Upper lobe of left lung (tissue), 6 donors: ENCODE results near the gene OR8K1. TPM values are rescaled to one million over a fixed set of nuclear protein-coding genes. Genes with fewer than 3 reads are reported as not detected.

Source experiments
- ATAC-seq, 2 donors: fragments of 200-7000 bp; cut with Tn5 transposase; one replicate each; pipeline ENCODE4 v1.9.1; 2022; ENCODE audit warnings: mild to moderate bottlenecking in 2 of 2, moderate library complexity in 2 of 2; ENCODE audit not compliant: low FRiP score in 2 of 2
- DNase-seq, 2 donors: peaks; one replicate each; pipeline ENCODE4 v3.0.0-alpha.2; 2019 to 2020
- H3K27ac ChIP-seq, 4 donors: fragments of 200-600 bp; sonication (generic); one replicate each; pipeline ENCODE4 v1.5.1; 2016 to 2019
- H3K27me3 ChIP-seq, 4 donors: fragments of 200-600 bp; sonication (generic); one replicate each; pipeline ENCODE4 v1.5.1; 2017 to 2019
- H3K36me3 ChIP-seq, 4 donors: fragments of 200-600 bp; sonication (generic); one replicate each; pipeline ENCODE4 v1.5.1; 2016 to 2019
- H3K4me1 ChIP-seq, 4 donors: fragments of 200-600 bp; sonication (generic); one replicate each; pipeline ENCODE4 v1.5.1; 2018 to 2019
- H3K4me3 ChIP-seq, 4 donors: fragments of 200-600 bp; sonication (generic); one replicate each; pipeline ENCODE4 v1.5.1; 2017 to 2019; ENCODE audit warnings: mild to moderate bottlenecking in 2 of 4, moderate library complexity in 1 of 4
- H3K9me3 ChIP-seq, 4 donors: fragments of 200-600 bp; sonication (generic); one replicate each; pipeline ENCODE4 v1.5.1; 2018 to 2019
- CTCF ChIP-seq, 6 experiments: fragments of 450-650 bp in 4 of 6; fragments of 200-600 bp in 2 of 6; sonication (generic) in 2 of 6; IDR thresholded peaks; one replicate each; pipeline ENCODE4 v1.5.1; 2016 to 2019; ENCODE audit warnings: antibody characterized with exemption in 6 of 6
- EP300 ChIP-seq, 4 donors: sonication (generic); formaldehyde crosslinking; IDR thresholded peaks; one replicate each; pipeline ENCODE4 v1.5.1; 2017; ENCODE audit warnings: antibody characterized with exemption in 4 of 4, control low read depth in 2 of 4
- POLR2A ChIP-seq, 4 donors: fragments of 450-650 bp; IDR thresholded peaks; one replicate each; pipeline ENCODE4 v1.5.1; 2016 to 2017; ENCODE audit warnings: antibody characterized with exemption in 4 of 4, mild to moderate bottlenecking in 2 of 4
- POLR2AphosphoS5 ChIP-seq, 2 donors: sonication (generic); formaldehyde crosslinking; IDR thresholded peaks; one replicate each; pipeline ENCODE4 v1.5.1; 2017; ENCODE audit warnings: antibody characterized with exemption in 2 of 2
- WGBS, 2 donors: methylation state at CpG; one replicate each; pipeline ENCODE4 v1.1.5; 2017 to 2018; 5-methylcytosine and 5-hydroxymethylcytosine counted together
- total RNA-seq, 6 donors: library from RNA; depleted of rRNA in 4 of 6; stranded (reverse); fragments of >200 nt in 4 of 6; gene quantifications; one replicate each; pipeline versions ENCODE4 v1.1.0 to v1.2.1, GENCODE V29; 2016 to 2021
- donor health status: DM: no; HTN: no; CAD: no; lungs with moderate emphysema.
- donor health status: DM: no; HTN: yes; CAD: no; lungs with severe emphysema.

OR8K1 gene
- not detected for total RNA-seq

GRCh38 chr11:56345739-56346138 lies at the start of gene OR8K1:
OR8K1 (plus strand) TSS chr11:56346039; CDS start chr11:56346039, 0 bp downstream.
- ATAC-seq (no peak), DNase-seq (no peak)
- WGBS, 2 donors: 81 to 92% methylated on average over 1 of the region's 1 CpG
- Histone ChIP-seq H3K27me3 (no peaks in the 10 kb centered on the region), H3K36me3 (no peaks in the 10 kb centered on the region), H3K4me1 (no peaks in the 10 kb centered on the region), H3K27ac (no peak within 1 kb of the TSS), H3K9me3 (peaks cover 0 to 3% (median 0%) of the 10 kb centered on the region in 4 donors), H3K4me3 (no peak within 1 kb of the TSS)
- TF ChIP-seq POLR2AphosphoS5 (IDR thresholded peaks at IDR 0.05) (no peak), EP300 (IDR thresholded peaks at IDR 0.05) (no peak), CTCF (IDR thresholded peaks at IDR 0.05) (no peak), POLR2A (IDR thresholded peaks at IDR 0.05) (no peak)

GRCh38 chr11:56296898-56297297 lies 48.9 kb upstream of the OR8K1 start:
- Histone ChIP-seq H3K36me3 (no peaks in the 10 kb centered on the region), H3K4me3 (no peak overlapping the region), H3K27ac (no peak overlapping the region), H3K4me1 (no peaks in the 10 kb centered on the region), H3K9me3 (no peaks in the 10 kb centered on the region), H3K27me3 (no peaks in the 10 kb centered on the region)
- WGBS, 2 donors: 85 to 89% methylated on average over 4 of the region's 4 CpGs
- ATAC-seq (no peak), DNase-seq (no peak)
- TF ChIP-seq CTCF (IDR thresholded peaks at IDR 0.05) (no peak), POLR2A (IDR thresholded peaks at IDR 0.05) (no peak), EP300 (IDR thresholded peaks at IDR 0.05) (no peak), POLR2AphosphoS5 (IDR thresholded peaks at IDR 0.05) (no peak)

GRCh38 chr11:56307836-56308235 lies 38.0 kb upstream of the OR8K1 start:
- no peak overlapping the region for H3K4me3 ChIP-seq
- DNase-seq (no peak), ATAC-seq (peak in 1 of 2 donors; percentile 49)
- peaks cover 0 to 7% (median 0%) of the 10 kb centered on the region in 4 donors for H3K9me3 ChIP-seq
- no peak for TF ChIP-seq EP300 (IDR thresholded peaks at IDR 0.05)
- TF ChIP-seq CTCF (IDR thresholded peaks at IDR 0.05): no peak
- TF ChIP-seq POLR2AphosphoS5 (IDR thresholded peaks at IDR 0.05): no peak
- TF ChIP-seq POLR2A (IDR thresholded peaks at IDR 0.05): no peak
- WGBS, 2 donors: 91 to 93% methylated on average over 3 of the region's 3 CpGs
- H3K4me1 ChIP-seq: no peaks in the 10 kb centered on the region
- no peaks in the 10 kb centered on the region for H3K36me3 ChIP-seq
- H3K27ac ChIP-seq: no peak overlapping the region
- H3K27me3 ChIP-seq: no peaks in the 10 kb centered on the region

- Histone ChIP-seq H3K36me3 (no peaks in the 10 kb centered on the region), H3K9me3 (no peaks in the 10 kb centered on the region), H3K4me1 (no peaks in the 10 kb centered on the region), H3K4me3 (no peak within 1 kb of the TSS), H3K27ac (no peak within 1 kb of the TSS), H3K27me3 (no peaks in the 10 kb centered on the region)
- DNase-seq: no peak
- ATAC-seq: no peak
- TF ChIP-seq POLR2A (IDR thresholded peaks at IDR 0.05) (no peak), POLR2AphosphoS5 (IDR thresholded peaks at IDR 0.05) (no peak), EP300 (IDR thresholded peaks at IDR 0.05) (no peak), CTCF (IDR thresholded peaks at IDR 0.05) (no peak)
Measured at GRCh38 chr11:56314844-56315243, 31.0 kb upstream of the OR8K1 start, which contains the start of gene OR8K3. OR8K3 (plus strand) TSS chr11:56315144; CDS start chr11:56318307, 3,163 bp downstream.

- ATAC-seq (peak; percentile 38 to 57), DNase-seq (peak in 1 of 2 donors; percentile 74)
- H3K4me3 ChIP-seq: no peak overlapping the region
- no peaks in the 10 kb centered on the region for H3K27me3 ChIP-seq
- TF ChIP-seq CTCF (IDR thresholded peaks at IDR 0.05): no peak
- no peak for TF ChIP-seq POLR2AphosphoS5 (IDR thresholded peaks at IDR 0.05)
- TF ChIP-seq POLR2A (IDR thresholded peaks at IDR 0.05): no peak
- no peak for TF ChIP-seq EP300 (IDR thresholded peaks at IDR 0.05)
- no peaks in the 10 kb centered on the region for H3K9me3 ChIP-seq
- WGBS, 2 donors: 85 to 89% methylated on average over 5 to 34 of the region's 34 CpGs
- H3K27ac ChIP-seq: no peak overlapping the region
- no peaks in the 10 kb centered on the region for H3K4me1 ChIP-seq
- H3K36me3 ChIP-seq: no peaks in the 10 kb centered on the region
Measured at GRCh38 chr11:56331861-56332491, 13.9 kb upstream of the OR8K1 start.
